Upper lobe of left lung (tissue), 4 donors: Measurements from ENCODE around the gene CYP19A1.

Experiments used
- CTCF ChIP-seq, 6 experiments: fragments of 450-650 bp in 4 of 6; fragments of 200-600 bp in 2 of 6; sonication (generic) in 2 of 6; IDR thresholded peaks; one replicate each; pipeline ENCODE4 v1.5.1; 2016 to 2019; ENCODE audit warnings: antibody characterized with exemption in 6 of 6
- POLR2A ChIP-seq, 4 donors: fragments of 450-650 bp; IDR thresholded peaks; one replicate each; pipeline ENCODE4 v1.5.1; 2016 to 2017; ENCODE audit warnings: antibody characterized with exemption in 4 of 4, mild to moderate bottlenecking in 2 of 4

GRCh38 chr15:51237816-51238215, 100.6 kb downstream of the CYP19A1 start:
- TF ChIP-seq CTCF (IDR thresholded peaks at IDR 0.05) (no peak), POLR2A (IDR thresholded peaks at IDR 0.05) (no peak)
